ENCODE results near the gene DNAJC24. TPM values are rescaled to one million over a fixed set of nuclear protein-coding genes. Genes with fewer than 3 reads are reported as not detected.
"Not testable (repeated sequence)": the region's sequence is repeated elsewhere in the genome, so short reads cannot be mapped to it uniquely, and the experiment has no call there.

Gene DNAJC24
- total RNA-seq = 22.5 TPM

- no peak for TF ChIP-seq CTCF (IDR thresholded peaks at IDR 0.05)
- Histone ChIP-seq H3K27me3 (no peaks in the 10 kb centered on the region), H3K4me3 (peak within 1 kb of the TSS; percentile 74 to 83), H3K27ac (peak within 1 kb of the TSS; percentile 66 to 72), H3K36me3 (no peaks in the 10 kb centered on the region), H3K9me3 (no peaks in the 10 kb centered on the region), H3K4me1 (peaks cover 5 to 14% of the 10 kb centered on the region in 2 donors)
- intact Hi-C loops (cut with DNase I) = loop anchor here (1.0 kb wide), 1 partner anchor 140 kb away; the partner anchor contains the start of genes ELP4 and IMMP1L
- peak; percentile 62 to 92 for DNase-seq (ENCODE audit: low spot score in 2 of 2)
These were observed at the start of gene DNAJC24, which contains the start of gene DCDC1 for GRCh38 chr11:31369348-31370329. Gene DNAJC24, plus strand, starts transcription at chr11:31369860. Its CDS starts 889 bp downstream, at chr11:31370749. Gene DCDC1, minus strand, starts transcription at chr11:31369739. Its CDS starts 41,459 bp downstream, at chr11:31328280.

GRCh38 chr11:31321494-31321893, 48.2 kb upstream of the DNAJC24 start:
- DNase-seq (ENCODE audit: low spot score in 2 of 2); H3K27me3 ChIP-seq; H3K9me3 ChIP-seq; H3K4me3 ChIP-seq; H3K4me1 ChIP-seq; H3K36me3 ChIP-seq; intact Hi-C loops (cut with DNase I); H3K27ac ChIP-seq: not testable (repeated sequence)

- no peak overlapping the region for H3K4me3 ChIP-seq
- DNase-seq (ENCODE audit: low spot score in 2 of 2) = no peak
- H3K4me1 ChIP-seq = no peaks in the 10 kb centered on the region
- H3K9me3 ChIP-seq = no peaks in the 10 kb centered on the region
- no peak overlapping the region for H3K27ac ChIP-seq
- TF ChIP-seq CTCF (IDR thresholded peaks at IDR 0.05) = no peak
- H3K27me3 ChIP-seq = no peaks in the 10 kb centered on the region
- H3K36me3 ChIP-seq = no peaks in the 10 kb centered on the region
- intact Hi-C loops (cut with DNase I) = no loop called here
These were observed 46.5 kb upstream of the DNAJC24 start for GRCh38 chr11:31323145-31323544.

- H3K4me3 ChIP-seq = no peak overlapping the region
- H3K36me3 ChIP-seq = no peaks in the 10 kb centered on the region
- intact Hi-C loops (cut with DNase I) = no loop called here
- no peak for DNase-seq (ENCODE audit: low spot score in 2 of 2)
- no peaks in the 10 kb centered on the region for H3K27me3 ChIP-seq
- no peak overlapping the region for H3K27ac ChIP-seq
- TF ChIP-seq CTCF (IDR thresholded peaks at IDR 0.05) = no peak
- no peaks in the 10 kb centered on the region for H3K4me1 ChIP-seq
- no peaks in the 10 kb centered on the region for H3K9me3 ChIP-seq
These were observed 44.5 kb upstream of the DNAJC24 start for GRCh38 chr11:31325160-31325559.

GRCh38 chr11:31326470-31327148, 43.1 kb upstream of the DNAJC24 start:
- Histone ChIP-seq H3K36me3 (no peaks in the 10 kb centered on the region), H3K9me3 (no peaks in the 10 kb centered on the region), H3K4me3 (no peak overlapping the region), H3K4me1 (no peaks in the 10 kb centered on the region), H3K27ac (no peak overlapping the region), H3K27me3 (no peaks in the 10 kb centered on the region)
- no peak for DNase-seq (ENCODE audit: low spot score in 2 of 2)
- intact Hi-C loops (cut with DNase I) = no loop called here
- no peak for TF ChIP-seq CTCF (IDR thresholded peaks at IDR 0.05)

- Histone ChIP-seq H3K36me3 (no peaks in the 10 kb centered on the region), H3K4me3 (no peak overlapping the region), H3K27ac (no peak overlapping the region), H3K27me3 (no peaks in the 10 kb centered on the region), H3K9me3 (no peaks in the 10 kb centered on the region), H3K4me1 (no peaks in the 10 kb centered on the region)
- intact Hi-C loops (cut with DNase I) = no loop called here
- no peak for DNase-seq (ENCODE audit: low spot score in 2 of 2)
- no peak for TF ChIP-seq CTCF (IDR thresholded peaks at IDR 0.05)
These were observed 42.2 kb upstream of the DNAJC24 start for GRCh38 chr11:31327417-31327816.
